B cell (primary cell): ENCODE data around the gene ERO1B. TPM values are rescaled to one million over a fixed set of nuclear protein-coding genes. Genes with fewer than 3 reads are reported as not detected.

ENCODE experiments used
- ATAC-seq: fragments of 200-7000 bp; cut with Tn5 transposase; one replicate; pipeline ENCODE4 v1.10.0; 2021; ENCODE audit warnings: low read depth, mild to moderate bottlenecking, moderate number of reproducible peaks, moderate library complexity
- CTCF ChIA-PET: fragments of 350-600 bp; sonication (Branson Sonifier 250); formaldehyde crosslinking; loops from one replicate; lab custom pipeline; 2021; ENCODE audit warnings: antibody characterized with exemption, inconsistent platforms; lab: Charles Lee
- POLR2A ChIA-PET: fragments of 350-600 bp; sonication (Branson Sonifier 250); formaldehyde crosslinking; loops from one replicate; lab custom pipeline; 2021; ENCODE audit warnings: antibody characterized with exemption; lab: Charles Lee
- DNase-seq: peaks from one replicate; pipeline ENCODE4 v3.0.0; 2013
- H2AFZ ChIP-seq: 2 replicates; pipeline ENCODE4 v1.6.1; 2012; ENCODE audit warnings: mild to moderate bottlenecking, low read depth, low read length; ENCODE audit not compliant: insufficient read depth, poor library complexity, severe bottlenecking
- H3K27ac ChIP-seq, 2 donors: 1 replicate in 1 of 2; 2 replicates in 1 of 2; pipeline ENCODE4 v1.5.1; 2012 to 2013; ENCODE audit warnings: low read length in 2 of 2, mild to moderate bottlenecking in 2 of 2, moderate library complexity in 1 of 2
- H3K27me3 ChIP-seq, 4 experiments: fragments of 200-600 bp in 1 of 4; sonication (generic) in 1 of 4; replicated peaks in 1 of 4; 1 replicate in 2 of 4; 2 replicates in 2 of 4; pipeline versions ENCODE4 v1.6.1 to v1.7.0; 2013 to 2016; ENCODE audit warnings: low read length in 3 of 4, mild to moderate bottlenecking in 2 of 4, mixed read lengths in 1 of 4, moderate library complexity in 1 of 4; ENCODE audit not compliant: insufficient read depth in 4 of 4, control insufficient read depth in 3 of 4; ENCODE audit errors: control extremely low read depth in 1 of 4
- H3K36me3 ChIP-seq, 2 experiments: replicated peaks in 1 of 2; 1 replicate in 1 of 2; 2 replicates in 1 of 2; pipeline versions ENCODE4 v1.6.1 to v1.7.1; 2013; ENCODE audit warnings: low read length in 1 of 2; ENCODE audit not compliant: insufficient read depth in 2 of 2, control insufficient read depth in 1 of 2; ENCODE audit errors: control extremely low read depth in 1 of 2, extremely low read depth in 1 of 2
- H3K4me1 ChIP-seq, 2 donors: fragments of 200-600 bp in 1 of 2; sonication (generic) in 1 of 2; 1 replicate in 1 of 2; 2 replicates in 1 of 2; pipeline versions ENCODE4 v1.5.1 to v1.6.1; 2013 to 2017; ENCODE audit warnings: low read length in 2 of 2; ENCODE audit not compliant: control insufficient read depth in 2 of 2, insufficient read depth in 2 of 2
- H3K4me2 ChIP-seq: replicated peaks from 2 replicates; pipeline ENCODE3; 2012; ENCODE audit warnings: mild to moderate bottlenecking, low read depth, low read length; ENCODE audit not compliant: poor library complexity, severe bottlenecking
- H3K4me3 ChIP-seq, 5 experiments: fragments of 200-600 bp in 1 of 5; sonication (generic) in 1 of 5; 1 replicate in 3 of 5; 2 replicates in 2 of 5; pipeline versions ENCODE4 v1.5.1 to v1.7.0; 2011 to 2016; ENCODE audit warnings: low read length in 4 of 5, mild to moderate bottlenecking in 4 of 5, low read depth in 2 of 5, control low read depth in 1 of 5, moderate library complexity in 1 of 5; ENCODE audit not compliant: insufficient read depth in 1 of 5; ENCODE audit errors: control extremely low read depth in 1 of 5, extremely low read depth in 1 of 5
- H3K79me2 ChIP-seq: fragments of 200-600 bp; sonication (generic); one replicate; pipeline ENCODE4 v1.6.0; 2016; ENCODE audit warnings: low read length; ENCODE audit not compliant: control insufficient read depth, insufficient read depth
- H3K9ac ChIP-seq: fragments of 200-600 bp; sonication (generic); 2 replicates; pipeline ENCODE4 v1.6.1; 2017; ENCODE audit warnings: mild to moderate bottlenecking, low read length, moderate library complexity
- H3K9me3 ChIP-seq, 3 donors: one replicate each; pipeline versions ENCODE4 v1.6.1 to v1.7.1; 2013; ENCODE audit warnings: low read length in 2 of 3; ENCODE audit not compliant: control insufficient read depth in 2 of 3, insufficient read depth in 1 of 3; ENCODE audit errors: control extremely low read depth in 1 of 3
- H4K20me1 ChIP-seq: 2 replicates; pipeline ENCODE4 v1.6.0; 2012; ENCODE audit warnings: mild to moderate bottlenecking, low read length; ENCODE audit not compliant: insufficient read depth, control insufficient read depth, poor library complexity, severe bottlenecking
- H3K27ac Mint-ChIP-seq: one replicate; pipeline ENCODE4 v1.8.0; 2021; ENCODE audit warnings: mixed read lengths
- H3K27me3 Mint-ChIP-seq: one replicate; pipeline ENCODE4 v1.8.0; 2021; ENCODE audit warnings: mixed read lengths
- H3K4me1 Mint-ChIP-seq: one replicate; pipeline ENCODE4 v1.8.0; 2021; ENCODE audit warnings: mixed read lengths
- H3K4me3 Mint-ChIP-seq: one replicate; pipeline ENCODE4 v1.8.0; 2021; ENCODE audit warnings: mixed read lengths
- H3K9me3 Mint-ChIP-seq: one replicate; pipeline ENCODE4 v1.8.0; 2022; ENCODE audit warnings: mixed read lengths; ENCODE audit not compliant: insufficient read depth
- EZH2 ChIP-seq: IDR thresholded peaks from 2 replicates; pipeline ENCODE4 v1.6.1; 2012; ENCODE audit warnings: borderline replicate concordance, low read depth, mild to moderate bottlenecking, moderate library complexity, low read length; ENCODE audit not compliant: insufficient read depth, poor library complexity, severe bottlenecking
- WGBS: methylation state at CpG from one replicate; pipeline ENCODE4 v1.1.5; 2013; ENCODE audit warnings: missing lambda C conversion rate; ENCODE audit not compliant: insufficient coverage; 5-methylcytosine and 5-hydroxymethylcytosine counted together
- intact Hi-C: fragments of 100-400 bp; cut with micrococcal nuclease; formaldehyde crosslinking; loops from one replicate; pipeline ENCODE4 v1.10.0; 2022
- polyA plus RNA-seq: library from polyadenylated mRNA; depleted of rRNA; stranded (reverse); fragments of >200 nt; gene quantifications from 2 replicates; pipeline ENCODE4 v1.2.3, GENCODE V29; 2012
- total RNA-seq, 2 donors: library from RNA; stranded (reverse); fragments of 120-200 nt in 1 of 2; gene quantifications; 1 replicate in 1 of 2; 2 replicates in 1 of 2; pipeline versions ENCODE4 v1.2.3 to v1.2.4, GENCODE V29; 2013 to 2022
- TF ChIP-seq, protein P1 (sequence below): fragments of 200-600 bp; IDR thresholded peaks from one replicate; pipeline ENCODE4 v1.8.0; 2022; ENCODE audit warnings: antibody characterized with exemption, mild to moderate bottlenecking

ERO1B gene
- total and polyA plus RNA-seq, 2 donors (not counting 1 experiment from before 2014, with no cell fraction given) = 5.1 to 25.6 TPM

DNA sequence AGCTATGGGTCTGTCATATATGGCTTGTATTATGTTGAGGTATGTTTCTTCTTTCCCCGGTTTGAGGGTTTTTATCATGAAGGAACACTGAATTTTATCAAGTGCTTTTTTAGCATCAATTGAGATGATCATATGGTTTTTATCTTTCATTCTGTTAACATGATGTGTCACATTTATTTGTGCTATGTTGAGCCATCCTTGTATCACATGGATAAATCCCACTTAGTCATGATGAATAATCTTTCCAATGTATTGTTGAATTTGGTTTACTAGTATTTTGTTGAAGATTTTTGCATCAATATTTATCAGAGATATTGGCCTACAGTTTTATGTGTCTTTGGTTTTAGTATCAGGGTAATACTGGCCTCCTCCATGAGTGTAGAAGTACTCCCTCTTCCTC is 77.7 kb downstream of the ERO1B start:
- intact Hi-C loops = no loop called here
- Mint-ChIP-seq H3K4me3 (no peak overlapping the region), H3K4me1 (no peaks in the 10 kb centered on the region), H3K27ac (no peak overlapping the region), H3K9me3 (peaks cover 10% of the 10 kb centered on the region), H3K27me3 (no peaks in the 10 kb centered on the region)
- Histone ChIP-seq H2AFZ (no peak overlapping the region), H3K9me3 (peaks cover 5 to 29% (median 11%) of the 10 kb centered on the region in 3 donors), H3K36me3 (no peaks in the 10 kb centered on the region), H4K20me1 (no peaks in the 10 kb centered on the region), H3K79me2 (no peaks in the 10 kb centered on the region), H3K4me2 (no peak overlapping the region), H3K4me3 (no peak overlapping the region), H3K4me1 (no peaks in the 10 kb centered on the region), H3K27ac (no peak overlapping the region), H3K27me3 (no peaks in the 10 kb centered on the region), H3K9ac (no peak overlapping the region)
- WGBS = no CpG with 5 or more reads among the region's 1 CpG
- ATAC-seq (no peak), DNase-seq (no peak)
- ChIA-PET POLR2A (no interaction called here), CTCF (no interaction called here)
- TF ChIP-seq, protein P1, sequence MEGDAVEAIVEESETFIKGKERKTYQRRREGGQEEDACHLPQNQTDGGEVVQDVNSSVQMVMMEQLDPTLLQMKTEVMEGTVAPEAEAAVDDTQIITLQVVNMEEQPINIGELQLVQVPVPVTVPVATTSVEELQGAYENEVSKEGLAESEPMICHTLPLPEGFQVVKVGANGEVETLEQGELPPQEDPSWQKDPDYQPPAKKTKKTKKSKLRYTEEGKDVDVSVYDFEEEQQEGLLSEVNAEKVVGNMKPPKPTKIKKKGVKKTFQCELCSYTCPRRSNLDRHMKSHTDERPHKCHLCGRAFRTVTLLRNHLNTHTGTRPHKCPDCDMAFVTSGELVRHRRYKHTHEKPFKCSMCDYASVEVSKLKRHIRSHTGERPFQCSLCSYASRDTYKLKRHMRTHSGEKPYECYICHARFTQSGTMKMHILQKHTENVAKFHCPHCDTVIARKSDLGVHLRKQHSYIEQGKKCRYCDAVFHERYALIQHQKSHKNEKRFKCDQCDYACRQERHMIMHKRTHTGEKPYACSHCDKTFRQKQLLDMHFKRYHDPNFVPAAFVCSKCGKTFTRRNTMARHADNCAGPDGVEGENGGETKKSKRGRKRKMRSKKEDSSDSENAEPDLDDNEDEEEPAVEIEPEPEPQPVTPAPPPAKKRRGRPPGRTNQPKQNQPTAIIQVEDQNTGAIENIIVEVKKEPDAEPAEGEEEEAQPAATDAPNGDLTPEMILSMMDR = no peak
- TF ChIP-seq EZH2 = no peak

DNA sequence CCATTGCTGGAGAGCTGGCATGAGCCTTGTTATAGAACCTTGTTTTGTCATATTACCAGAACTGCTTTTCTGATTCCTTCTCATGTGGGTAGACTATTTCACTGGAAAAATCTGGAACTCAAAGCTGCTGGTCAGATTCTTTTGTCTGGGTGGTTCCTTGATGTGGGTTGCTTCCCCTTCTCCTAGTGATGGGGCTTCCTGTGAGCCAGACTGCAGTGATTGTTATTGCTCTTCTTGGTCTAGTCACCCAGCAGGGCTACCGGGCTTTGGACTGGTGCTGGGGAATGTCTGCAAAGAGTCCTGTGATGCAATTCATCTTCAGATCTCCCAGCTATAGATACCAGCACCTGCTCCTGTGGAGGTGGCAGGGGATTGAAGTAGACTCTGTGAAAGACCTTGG is 80.0 kb downstream of the ERO1B start:
- Mint-ChIP-seq H3K4me3 (no peak overlapping the region), H3K27ac (no peak overlapping the region), H3K4me1 (no peaks in the 10 kb centered on the region), H3K27me3 (no peaks in the 10 kb centered on the region), H3K9me3 (peaks cover 18% of the 10 kb centered on the region)
- Histone ChIP-seq H4K20me1 (no peaks in the 10 kb centered on the region), H3K9ac (no peak overlapping the region), H2AFZ (no peak overlapping the region), H3K9me3 (peaks cover 7 to 35% (median 21%) of the 10 kb centered on the region in 3 donors), H3K27ac (no peak overlapping the region), H3K27me3 (no peaks in the 10 kb centered on the region), H3K4me1 (no peaks in the 10 kb centered on the region), H3K36me3 (no peaks in the 10 kb centered on the region), H3K79me2 (no peaks in the 10 kb centered on the region), H3K4me2 (no peak overlapping the region), H3K4me3 (no peak overlapping the region)
- WGBS = no CpG with 5 or more reads among the region's 1 CpG
- CTCF ChIA-PET = no interaction called here
- DNase-seq (no peak), ATAC-seq (no peak)
- TF ChIP-seq, protein P1 = no peak
- no peak for TF ChIP-seq EZH2
- POLR2A ChIA-PET = no interaction called here
- intact Hi-C loops = no loop called here
